ENCODE measurements around the gene DUSP15.
A peak's percentile ranks its signal among the peaks of the same experiment; 100 is the strongest.

The DUSP15 gene

DNA sequence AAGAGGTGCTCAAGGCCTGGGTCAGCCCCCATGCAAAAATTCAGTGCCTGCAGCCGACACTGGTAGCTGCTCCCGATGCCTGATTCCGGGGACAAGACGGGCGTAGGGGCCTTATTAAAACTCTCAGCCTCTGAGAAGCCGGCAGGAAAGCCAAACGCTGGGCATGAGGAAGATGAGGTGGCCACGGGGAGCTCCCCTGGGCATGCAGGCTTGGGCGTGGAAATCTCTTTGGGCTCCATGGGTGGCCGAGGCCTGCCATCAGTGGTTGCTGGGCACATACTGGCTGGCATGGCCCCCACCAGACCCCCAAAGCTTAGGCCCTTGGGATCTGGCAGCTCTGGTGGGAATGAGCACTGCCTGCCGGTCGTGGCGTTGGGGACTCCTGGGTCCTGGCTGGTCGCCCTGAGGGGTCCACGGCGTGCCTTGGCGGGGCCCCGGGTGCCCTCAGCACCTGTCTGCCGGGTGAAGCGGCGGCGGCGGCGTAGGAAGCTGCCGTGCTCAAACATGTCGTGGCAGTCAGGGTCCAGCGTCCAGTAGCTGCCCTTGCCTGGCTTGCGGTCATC is 25.5 kb downstream of the DUSP15 start:
- H3K9ac ChIP-seq (ENCODE audit: low read depth, low read length, poor library complexity, severe bottlenecking): no peak overlapping the region
- H3K79me2 ChIP-seq (ENCODE audit: insufficient read depth, low read length): no peaks in the 10 kb centered on the region
- no peaks in the 10 kb centered on the region for H3K9me3 ChIP-seq (ENCODE audit: insufficient read depth, low read depth, low read length)
- H3K36me3 ChIP-seq (ENCODE audit: insufficient read depth, low read length): no peaks in the 10 kb centered on the region
- H3K4me1 ChIP-seq (ENCODE audit: insufficient read depth, low read length, poor library complexity, severe bottlenecking): peaks cover 35% of the 10 kb centered on the region
- H3K9me2 ChIP-seq (replicated peaks; ENCODE audit: low read depth, low read length): no peaks in the 10 kb centered on the region
- TF ChIP-seq, protein P1, sequence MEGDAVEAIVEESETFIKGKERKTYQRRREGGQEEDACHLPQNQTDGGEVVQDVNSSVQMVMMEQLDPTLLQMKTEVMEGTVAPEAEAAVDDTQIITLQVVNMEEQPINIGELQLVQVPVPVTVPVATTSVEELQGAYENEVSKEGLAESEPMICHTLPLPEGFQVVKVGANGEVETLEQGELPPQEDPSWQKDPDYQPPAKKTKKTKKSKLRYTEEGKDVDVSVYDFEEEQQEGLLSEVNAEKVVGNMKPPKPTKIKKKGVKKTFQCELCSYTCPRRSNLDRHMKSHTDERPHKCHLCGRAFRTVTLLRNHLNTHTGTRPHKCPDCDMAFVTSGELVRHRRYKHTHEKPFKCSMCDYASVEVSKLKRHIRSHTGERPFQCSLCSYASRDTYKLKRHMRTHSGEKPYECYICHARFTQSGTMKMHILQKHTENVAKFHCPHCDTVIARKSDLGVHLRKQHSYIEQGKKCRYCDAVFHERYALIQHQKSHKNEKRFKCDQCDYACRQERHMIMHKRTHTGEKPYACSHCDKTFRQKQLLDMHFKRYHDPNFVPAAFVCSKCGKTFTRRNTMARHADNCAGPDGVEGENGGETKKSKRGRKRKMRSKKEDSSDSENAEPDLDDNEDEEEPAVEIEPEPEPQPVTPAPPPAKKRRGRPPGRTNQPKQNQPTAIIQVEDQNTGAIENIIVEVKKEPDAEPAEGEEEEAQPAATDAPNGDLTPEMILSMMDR (conservative IDR thresholded peaks at IDR 0.05; ENCODE audit: low read length): no peak
- no peak for TF ChIP-seq EZH2phosphoT487 (IDR thresholded peaks at IDR 0.05; ENCODE audit: borderline replicate concordance)
- no peaks in the 10 kb centered on the region for H3F3A ChIP-seq (ENCODE audit: low read depth)
- H3K27me3 ChIP-seq (ENCODE audit: insufficient read depth, low read length, poor library complexity, severe bottlenecking): no peaks in the 10 kb centered on the region
- no peak overlapping the region for H2AFZ ChIP-seq (ENCODE audit: low read length)
- no peak overlapping the region for H3K4me2 ChIP-seq (ENCODE audit: low read depth, low read length, poor library complexity, severe bottlenecking)
- H4K20me1 ChIP-seq (ENCODE audit: insufficient read depth, low read length, poor library complexity, severe bottlenecking): no peaks in the 10 kb centered on the region
- no peak overlapping the region for H3K4me3 ChIP-seq (ENCODE audit: low read length, poor library complexity, severe bottlenecking)

DNA sequence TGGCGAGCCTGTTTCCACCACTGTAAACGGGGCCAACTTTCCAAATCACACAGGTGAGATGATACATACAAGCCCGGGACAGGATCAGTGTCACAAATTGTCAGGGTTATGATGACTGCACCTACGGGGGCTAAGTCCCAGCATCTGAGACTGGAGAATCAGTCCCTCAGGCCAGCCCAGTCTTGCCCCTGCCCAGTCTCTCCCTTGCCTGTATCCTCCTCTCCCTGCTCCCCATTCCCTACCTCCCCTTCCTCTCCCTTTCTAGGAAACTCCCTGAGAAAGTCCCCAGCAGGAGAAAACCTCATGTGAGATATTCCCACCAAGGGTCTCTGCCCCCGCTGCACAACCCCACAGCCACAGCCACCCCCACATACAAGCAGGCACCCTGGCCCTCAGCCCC is 26.4 kb downstream of the DUSP15 start:
- peaks cover 35% of the 10 kb centered on the region for H3K4me1 ChIP-seq (ENCODE audit: insufficient read depth, low read length, poor library complexity, severe bottlenecking)
- TF ChIP-seq, protein P1 (conservative IDR thresholded peaks at IDR 0.05; ENCODE audit: low read length): no peak
- no peak for TF ChIP-seq EZH2phosphoT487 (IDR thresholded peaks at IDR 0.05; ENCODE audit: borderline replicate concordance)
- H4K20me1 ChIP-seq (ENCODE audit: insufficient read depth, low read length, poor library complexity, severe bottlenecking): no peaks in the 10 kb centered on the region
- no peaks in the 10 kb centered on the region for H3K79me2 ChIP-seq (ENCODE audit: insufficient read depth, low read length)
- H3K9ac ChIP-seq (ENCODE audit: low read depth, low read length, poor library complexity, severe bottlenecking): no peak overlapping the region
- no peak overlapping the region for H3K4me2 ChIP-seq (ENCODE audit: low read depth, low read length, poor library complexity, severe bottlenecking)
- H3K27me3 ChIP-seq (ENCODE audit: insufficient read depth, low read length, poor library complexity, severe bottlenecking): no peaks in the 10 kb centered on the region
- H3K9me3 ChIP-seq (ENCODE audit: insufficient read depth, low read depth, low read length): no peaks in the 10 kb centered on the region
- H2AFZ ChIP-seq (ENCODE audit: low read length): no peak overlapping the region
- no peaks in the 10 kb centered on the region for H3K9me2 ChIP-seq (replicated peaks; ENCODE audit: low read depth, low read length)
- no peak overlapping the region for H3K4me3 ChIP-seq (ENCODE audit: low read length, poor library complexity, severe bottlenecking)
- no peaks in the 10 kb centered on the region for H3K36me3 ChIP-seq (ENCODE audit: insufficient read depth, low read length)
- no peaks in the 10 kb centered on the region for H3F3A ChIP-seq (ENCODE audit: low read depth)

DNA sequence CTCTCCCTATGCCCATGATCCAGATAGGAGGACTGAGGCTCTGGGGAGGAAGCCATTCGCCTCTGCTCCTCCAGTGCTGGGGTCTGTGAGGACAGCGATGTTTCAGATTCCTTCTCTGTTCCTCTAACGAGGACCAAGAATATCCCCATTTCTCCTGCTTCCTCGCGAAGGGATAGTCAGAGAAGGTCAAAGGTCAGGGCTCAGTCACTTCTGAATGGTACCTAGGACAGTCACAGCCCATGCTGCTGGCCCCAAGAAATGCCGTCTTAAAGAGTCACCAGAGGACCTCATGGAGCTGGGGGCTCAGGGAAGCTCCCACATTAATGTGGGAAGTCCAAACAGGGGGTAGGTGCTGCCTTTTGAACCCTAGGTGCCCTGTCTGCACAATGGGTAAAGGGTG is 27.0 kb downstream of the DUSP15 start:
- no peaks in the 10 kb centered on the region for H3F3A ChIP-seq (ENCODE audit: low read depth)
- no peak for TF ChIP-seq EZH2phosphoT487 (IDR thresholded peaks at IDR 0.05; ENCODE audit: borderline replicate concordance)
- TF ChIP-seq, protein P1 (conservative IDR thresholded peaks at IDR 0.05; ENCODE audit: low read length): no peak
- no peaks in the 10 kb centered on the region for H4K20me1 ChIP-seq (ENCODE audit: insufficient read depth, low read length, poor library complexity, severe bottlenecking)
- no peaks in the 10 kb centered on the region for H3K9me3 ChIP-seq (ENCODE audit: insufficient read depth, low read depth, low read length)
- no peaks in the 10 kb centered on the region for H3K79me2 ChIP-seq (ENCODE audit: insufficient read depth, low read length)
- H3K9me2 ChIP-seq (replicated peaks; ENCODE audit: low read depth, low read length): no peaks in the 10 kb centered on the region
- H3K36me3 ChIP-seq (ENCODE audit: insufficient read depth, low read length): no peaks in the 10 kb centered on the region
- H3K27me3 ChIP-seq (ENCODE audit: insufficient read depth, low read length, poor library complexity, severe bottlenecking): no peaks in the 10 kb centered on the region
- no peak overlapping the region for H2AFZ ChIP-seq (ENCODE audit: low read length)
- H3K4me2 ChIP-seq (ENCODE audit: low read depth, low read length, poor library complexity, severe bottlenecking): peak overlapping the region; percentile 28
- no peak overlapping the region for H3K4me3 ChIP-seq (ENCODE audit: low read length, poor library complexity, severe bottlenecking)
- peaks cover 40% of the 10 kb centered on the region for H3K4me1 ChIP-seq (ENCODE audit: insufficient read depth, low read length, poor library complexity, severe bottlenecking)
- peak overlapping the region; percentile 29 for H3K9ac ChIP-seq (ENCODE audit: low read depth, low read length, poor library complexity, severe bottlenecking)

Data from Loucy (cell line).